ENCODE measurements around the gene POLR2E. TPM values are rescaled to one million over a fixed set of nuclear protein-coding genes. Genes with fewer than 3 reads are reported as not detected.
A peak's percentile ranks its signal among the peaks of the same experiment; 100 is the strongest.
"Not testable (repeated sequence)": the region's sequence is repeated elsewhere in the genome, so short reads cannot be mapped to it uniquely, and the experiment has no call there.

The POLR2E gene
- total RNA-seq, 2 donors from 2014 or later = 152 to 169 TPM

GRCh38 chr19:1130771-1131717 is 35.9 kb upstream of the POLR2E start:
- no peak for DNase-seq (ENCODE audit: low spot score)
- Histone ChIP-seq H3K4me3 (peak overlapping the region; percentile 39 to 54), H3K27me3 (replicated peaks; ENCODE audit: insufficient read depth) (no peaks in the 10 kb centered on the region), H3K9me3 (no peaks in the 10 kb centered on the region), H3K36me3 (peaks cover 0 to 7% of the 10 kb centered on the region in 2 donors), H3K4me1 (replicated peaks) (peaks cover 29% of the 10 kb centered on the region), H3K27ac (peak overlapping the region; percentile 83 to 89)
- 59% methylated on average over 19 of the region's 22 CpGs for WGBS
- TF ChIP-seq POLR2AphosphoS5 (IDR thresholded peaks at IDR 0.05) = no peak
- TF ChIP-seq POLR2A (IDR thresholded peaks at IDR 0.05) = peak; percentile 26
- intact Hi-C loops (cut with DNase I) = loop anchor here (5.0 kb wide), 1 partner anchor 41 kb away; the partner anchor contains the start of gene SBNO2

DNA sequence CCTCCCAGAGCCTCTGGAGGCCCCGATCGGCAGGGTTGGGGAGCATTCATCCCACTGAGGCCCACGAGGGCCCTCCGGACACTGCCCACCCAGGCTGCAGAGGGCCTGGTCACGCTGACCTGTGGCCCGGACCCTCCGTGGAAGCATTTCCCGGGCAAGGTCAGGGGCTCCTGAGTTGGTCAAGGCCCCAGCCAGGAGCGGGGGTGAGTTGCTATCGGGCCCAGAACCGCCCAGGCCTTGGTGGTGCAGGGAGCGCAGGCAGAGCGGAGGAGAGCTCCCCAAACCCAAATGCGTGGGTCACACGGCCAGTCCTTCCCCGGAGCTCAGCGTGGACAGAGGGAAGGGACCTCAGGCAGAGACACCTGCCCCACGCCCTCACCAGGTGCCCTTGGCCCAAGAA is 34.4 kb upstream of the POLR2E start:
- intact Hi-C loops (cut with DNase I) = no loop called here
- no peak overlapping the region for H3K4me3 ChIP-seq
- peaks cover 29% of the 10 kb centered on the region for H3K4me1 ChIP-seq (replicated peaks)

DNA sequence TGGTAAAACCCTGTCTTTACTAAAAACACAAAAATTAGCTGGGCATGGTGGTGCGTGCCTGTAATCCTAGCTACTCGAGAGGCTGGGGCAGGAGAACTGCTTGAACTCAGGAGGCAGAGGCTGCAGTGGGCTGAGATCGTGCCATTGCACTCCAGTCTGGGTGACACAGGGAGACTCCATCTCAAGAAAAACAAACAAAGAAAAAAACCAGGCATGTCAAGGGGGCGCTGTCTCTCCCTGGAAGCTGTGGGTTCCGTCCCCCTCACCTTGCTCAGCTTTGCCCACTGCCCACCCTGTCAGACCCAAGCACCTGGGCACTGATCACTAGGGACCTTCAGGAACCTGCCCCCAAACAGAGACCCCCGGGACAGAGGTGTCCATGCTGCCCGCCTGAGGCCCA is 33.9 kb upstream of the POLR2E start:
- peaks cover 29% of the 10 kb centered on the region for H3K4me1 ChIP-seq (replicated peaks)
- H3K9me3 ChIP-seq; H3K27ac ChIP-seq; H3K36me3 ChIP-seq; H3K4me3 ChIP-seq; intact Hi-C loops (cut with DNase I); DNase-seq (ENCODE audit: low spot score); H3K27me3 ChIP-seq (replicated peaks; ENCODE audit: insufficient read depth): not testable (repeated sequence)
- WGBS = 95% methylated on average over 7 of the region's 7 CpGs

More for the DNA sequence above, 34.4 kb upstream of the POLR2E start:
- peaks cover 0 to 7% of the 10 kb centered on the region in 2 donors for H3K36me3 ChIP-seq
- TF ChIP-seq POLR2A (IDR thresholded peaks at IDR 0.05) (no peak), POLR2AphosphoS5 (IDR thresholded peaks at IDR 0.05) (no peak), CTCF (IDR thresholded peaks at IDR 0.05) (no peak)
- no peak overlapping the region for H3K27ac ChIP-seq
- H3K27me3 ChIP-seq (replicated peaks; ENCODE audit: insufficient read depth) = no peaks in the 10 kb centered on the region
- no peak for DNase-seq (ENCODE audit: low spot score)
- 93% methylated on average over 16 of the region's 18 CpGs for WGBS
- no peaks in the 10 kb centered on the region for H3K9me3 ChIP-seq

GRCh38 chr19:1128106-1128505 is 32.9 kb upstream of the POLR2E start:
- no peak overlapping the region for H3K27ac ChIP-seq
- H3K27me3 ChIP-seq (replicated peaks; ENCODE audit: insufficient read depth) = no peaks in the 10 kb centered on the region
- no peak for TF ChIP-seq POLR2A (IDR thresholded peaks at IDR 0.05)
- TF ChIP-seq POLR2AphosphoS5 (IDR thresholded peaks at IDR 0.05) = no peak
- no peak for TF ChIP-seq CTCF (IDR thresholded peaks at IDR 0.05)
- H3K4me3 ChIP-seq = no peak overlapping the region
- WGBS = 92% methylated on average over 17 of the region's 17 CpGs
- H3K9me3 ChIP-seq = no peaks in the 10 kb centered on the region
- H3K36me3 ChIP-seq = peaks cover 7 to 8% of the 10 kb centered on the region in 2 donors
- no peak for DNase-seq (ENCODE audit: low spot score)
- intact Hi-C loops (cut with DNase I) = no loop called here
- peaks cover 27% of the 10 kb centered on the region for H3K4me1 ChIP-seq (replicated peaks)

GRCh38 chr19:1126984-1127760 is 32.0 kb upstream of the POLR2E start:
- 94% methylated on average over 26 of the region's 33 CpGs for WGBS
- intact Hi-C loops (cut with DNase I) = no loop called here
- TF ChIP-seq POLR2A (IDR thresholded peaks at IDR 0.05) (no peak), POLR2AphosphoS5 (IDR thresholded peaks at IDR 0.05) (no peak), CTCF (IDR thresholded peaks at IDR 0.05) (no peak)
- H3K27me3 ChIP-seq (replicated peaks; ENCODE audit: insufficient read depth) = no peaks in the 10 kb centered on the region
- no peak overlapping the region for H3K4me3 ChIP-seq
- H3K4me1 ChIP-seq (replicated peaks) = peaks cover 18% of the 10 kb centered on the region
- H3K36me3 ChIP-seq = peaks cover 7 to 12% of the 10 kb centered on the region in 2 donors
- H3K27ac ChIP-seq = no peak overlapping the region
- no peak for DNase-seq (ENCODE audit: low spot score)
- no peaks in the 10 kb centered on the region for H3K9me3 ChIP-seq

Data from prostate gland (tissue), 2 donors.